Esophagus squamous epithelium (tissue), 4 donors: Measurements from ENCODE around the gene EEPD1.

ENCODE experiments used
- POLR2A ChIP-seq, 4 donors: fragments of 450-650 bp; IDR thresholded peaks; one replicate each; pipeline ENCODE4 v1.6.1; 2017; ENCODE audit warnings: antibody characterized with exemption in 4 of 4, mild to moderate bottlenecking in 4 of 4, moderate library complexity in 3 of 4
- TF ChIP-seq, protein P1 (sequence below), 6 experiments: fragments of 450-650 bp in 4 of 6; fragments of 200-600 bp in 2 of 6; sonication (generic) in 2 of 6; IDR thresholded peaks; one replicate each; pipeline ENCODE4 v1.5.1; 2016 to 2019; ENCODE audit warnings: antibody characterized with exemption in 6 of 6, mild to moderate bottlenecking in 4 of 6, moderate library complexity in 4 of 6

DNA sequence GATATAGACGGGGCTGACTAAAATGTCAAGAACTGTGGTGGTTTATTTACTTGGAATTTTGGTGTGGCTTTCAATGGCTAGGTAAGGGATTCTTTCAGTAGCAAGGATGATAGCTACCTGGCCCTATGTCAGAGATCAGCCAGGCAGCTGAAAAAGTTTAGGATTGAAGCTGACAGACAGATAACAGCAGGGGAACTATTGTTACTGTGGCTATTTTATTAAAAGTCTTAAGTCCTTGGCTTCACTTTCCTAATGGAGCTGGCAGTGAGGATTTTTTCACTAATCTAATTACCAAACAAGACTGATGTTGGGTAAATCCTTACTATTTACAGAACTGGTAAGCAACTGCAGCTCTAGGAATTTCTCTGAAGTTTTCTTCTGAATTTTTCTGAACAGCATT, 164.2 kb downstream of the EEPD1 start:
- TF ChIP-seq, protein P1, sequence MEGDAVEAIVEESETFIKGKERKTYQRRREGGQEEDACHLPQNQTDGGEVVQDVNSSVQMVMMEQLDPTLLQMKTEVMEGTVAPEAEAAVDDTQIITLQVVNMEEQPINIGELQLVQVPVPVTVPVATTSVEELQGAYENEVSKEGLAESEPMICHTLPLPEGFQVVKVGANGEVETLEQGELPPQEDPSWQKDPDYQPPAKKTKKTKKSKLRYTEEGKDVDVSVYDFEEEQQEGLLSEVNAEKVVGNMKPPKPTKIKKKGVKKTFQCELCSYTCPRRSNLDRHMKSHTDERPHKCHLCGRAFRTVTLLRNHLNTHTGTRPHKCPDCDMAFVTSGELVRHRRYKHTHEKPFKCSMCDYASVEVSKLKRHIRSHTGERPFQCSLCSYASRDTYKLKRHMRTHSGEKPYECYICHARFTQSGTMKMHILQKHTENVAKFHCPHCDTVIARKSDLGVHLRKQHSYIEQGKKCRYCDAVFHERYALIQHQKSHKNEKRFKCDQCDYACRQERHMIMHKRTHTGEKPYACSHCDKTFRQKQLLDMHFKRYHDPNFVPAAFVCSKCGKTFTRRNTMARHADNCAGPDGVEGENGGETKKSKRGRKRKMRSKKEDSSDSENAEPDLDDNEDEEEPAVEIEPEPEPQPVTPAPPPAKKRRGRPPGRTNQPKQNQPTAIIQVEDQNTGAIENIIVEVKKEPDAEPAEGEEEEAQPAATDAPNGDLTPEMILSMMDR (IDR thresholded peaks at IDR 0.05), result no peak
- no peak for TF ChIP-seq POLR2A (IDR thresholded peaks at IDR 0.05)
